Stomach smooth muscle (tissue), 2 donors: ENCODE results near the gene KIF16B.
"Not testable (repeated sequence)": the region's sequence is repeated elsewhere in the genome, so short reads cannot be mapped to it uniquely, and the experiment has no call there.

Experiments used
- H3K27ac ChIP-seq: one replicate; pipeline ENCODE4 v1.7.0; 2013; ENCODE audit warnings: mild to moderate bottlenecking, low read length, inconsistent platforms
- H3K27me3 ChIP-seq, 2 donors: one replicate each; pipeline ENCODE4 v1.7.0; 2013; ENCODE audit warnings: low read length in 2 of 2; ENCODE audit not compliant: insufficient read depth in 2 of 2, control insufficient read depth in 1 of 2
- H3K36me3 ChIP-seq, 2 donors: one replicate each; pipeline ENCODE4 v1.7.0; 2013; ENCODE audit warnings: low read length in 2 of 2; ENCODE audit not compliant: control insufficient read depth in 2 of 2, insufficient read depth in 2 of 2
- H3K4me1 ChIP-seq: one replicate; pipeline ENCODE4 v1.7.0; 2013; ENCODE audit warnings: low read length; ENCODE audit not compliant: control insufficient read depth, insufficient read depth
- H3K4me3 ChIP-seq, 2 donors: one replicate each; pipeline ENCODE4 v1.7.0; 2013; ENCODE audit warnings: low read length in 2 of 2
- H3K9ac ChIP-seq, 2 donors: one replicate each; pipeline ENCODE4 v1.7.0; 2013; ENCODE audit warnings: low read length in 2 of 2, mild to moderate bottlenecking in 1 of 2
- H3K9me3 ChIP-seq, 2 donors: one replicate each; pipeline ENCODE4 v1.7.0; 2013; ENCODE audit warnings: low read length in 2 of 2; ENCODE audit not compliant: control insufficient read depth in 2 of 2
- donor health status: healthy.
- donor health status: Pancreatic carcinoma.

Gene KIF16B

GRCh38 chr20:16611817-16612216 is 38.6 kb upstream of the KIF16B start:
- no peak overlapping the region for H3K4me3 ChIP-seq
- no peak overlapping the region for H3K9ac ChIP-seq
- no peaks in the 10 kb centered on the region for H3K27me3 ChIP-seq
- peaks cover under 1 to 3% of the 10 kb centered on the region in 2 donors for H3K9me3 ChIP-seq
- H3K4me1 ChIP-seq, result peaks cover 20% of the 10 kb centered on the region
- no peak overlapping the region for H3K27ac ChIP-seq
- no peaks in the 10 kb centered on the region for H3K36me3 ChIP-seq

- peaks cover 0 to 3% of the 10 kb centered on the region in 2 donors for H3K9me3 ChIP-seq
- no peaks in the 10 kb centered on the region for H3K36me3 ChIP-seq
- H3K4me3 ChIP-seq, result no peak overlapping the region
- H3K4me1 ChIP-seq, result peaks cover 14% of the 10 kb centered on the region
- no peaks in the 10 kb centered on the region for H3K27me3 ChIP-seq
- H3K9ac ChIP-seq, result no peak overlapping the region
- no peak overlapping the region for H3K27ac ChIP-seq
Measured at GRCh38 chr20:16609066-16609465, 35.8 kb upstream of the KIF16B start.

DNA sequence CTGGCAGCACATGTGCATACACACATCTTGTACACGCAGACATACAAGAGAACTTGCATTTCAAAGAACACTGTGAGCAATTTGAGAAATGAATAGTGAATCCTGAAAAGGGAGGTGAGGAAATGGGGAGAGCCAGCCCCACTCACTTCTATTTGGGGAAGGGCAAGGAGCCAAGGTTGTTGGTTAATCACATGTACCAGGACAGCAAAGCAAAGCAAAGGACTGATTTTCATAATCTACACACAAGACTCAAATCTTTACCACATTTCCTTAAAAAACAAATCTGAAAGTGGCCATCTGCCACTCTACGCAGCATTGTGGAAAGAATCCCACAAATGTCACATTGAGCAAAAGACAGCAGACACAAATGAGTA is 35.0 kb upstream of the KIF16B start:
- H3K27ac ChIP-seq, result no peak overlapping the region
- H3K9ac ChIP-seq, result no peak overlapping the region

DNA sequence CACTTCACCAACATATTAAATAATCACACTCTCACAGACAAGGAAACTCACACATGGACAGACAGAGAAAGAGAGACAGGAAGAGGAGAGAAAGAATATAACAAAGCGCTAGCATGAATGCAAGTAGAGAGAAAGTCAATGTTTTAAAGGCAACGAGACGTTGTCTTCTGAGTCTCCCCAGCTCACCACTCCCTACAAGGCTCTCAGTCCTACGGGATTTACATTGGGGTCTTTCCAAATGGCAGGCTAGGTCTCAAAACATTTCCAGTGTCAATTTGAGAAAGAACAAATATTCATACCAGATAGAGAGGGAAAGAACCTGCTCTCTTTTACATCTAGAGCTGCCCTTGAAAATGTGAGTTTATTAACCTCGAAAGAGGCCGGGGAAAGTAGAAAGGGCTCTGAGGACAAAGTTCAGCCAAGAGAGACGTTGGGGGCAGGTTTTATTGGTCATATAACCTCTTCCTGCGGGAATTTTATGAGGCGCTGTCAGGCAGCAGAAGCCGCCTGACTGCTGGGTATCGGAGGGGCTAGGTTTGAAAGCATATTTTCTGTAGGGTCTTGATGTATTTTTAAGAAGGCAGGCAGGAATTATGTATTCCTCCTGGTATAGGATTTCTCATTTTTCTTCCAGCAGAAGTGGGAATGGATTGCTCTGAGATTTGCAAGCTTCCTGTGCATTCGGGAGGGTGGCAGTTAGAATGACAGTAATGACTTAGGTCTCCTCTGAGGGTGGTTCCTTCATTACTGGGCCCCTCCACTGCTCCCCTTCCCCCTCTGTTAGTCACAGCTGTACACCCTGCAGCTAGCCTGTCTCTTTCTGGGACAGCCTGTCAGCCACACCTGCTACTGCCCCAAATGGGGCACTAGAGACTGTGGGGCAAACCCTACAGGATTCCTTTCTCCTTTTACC is 34.4 kb upstream of the KIF16B start:
- H3K9me3 ChIP-seq, result peaks cover 0 to 3% of the 10 kb centered on the region in 2 donors
- no peaks in the 10 kb centered on the region for H3K27me3 ChIP-seq
- no peak overlapping the region for H3K9ac ChIP-seq
- no peaks in the 10 kb centered on the region for H3K36me3 ChIP-seq
- no peak overlapping the region for H3K4me3 ChIP-seq
- H3K27ac ChIP-seq, result peak overlapping the region; percentile 12
- H3K4me1 ChIP-seq, result peaks cover 11% of the 10 kb centered on the region

More for the DNA sequence above, 35.0 kb upstream of the KIF16B start:
- Histone ChIP-seq H3K9me3 (peaks cover 0 to 3% of the 10 kb centered on the region in 2 donors), H3K27me3 (no peaks in the 10 kb centered on the region), H3K4me1 (peaks cover 13% of the 10 kb centered on the region), H3K4me3 (no peak overlapping the region), H3K36me3 (no peaks in the 10 kb centered on the region)

GRCh38 chr20:16606468-16607070 is 33.3 kb upstream of the KIF16B start:
- Histone ChIP-seq H3K27ac (peak overlapping the region; percentile 12), H3K9ac (no peak overlapping the region)

DNA sequence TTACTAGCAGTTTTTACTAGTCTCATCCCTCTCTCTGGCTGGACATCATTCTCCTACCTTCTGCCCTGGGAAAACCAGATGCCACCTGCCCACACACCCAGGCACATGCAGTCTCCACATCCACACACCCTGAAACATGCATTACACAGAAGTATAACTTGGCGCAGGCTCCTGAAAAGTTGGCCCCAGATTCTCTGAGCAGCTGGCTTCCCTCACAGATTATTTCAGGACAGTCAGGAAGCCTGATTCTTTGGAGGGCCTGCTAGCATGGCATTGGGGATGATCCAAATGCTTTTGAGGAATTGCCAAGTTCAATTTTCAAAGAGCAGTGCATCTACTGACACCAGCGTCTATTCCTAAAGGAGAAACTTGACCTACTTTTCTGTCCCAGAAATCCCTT is 27.8 kb upstream of the KIF16B start:
- Histone ChIP-seq H3K9ac (no peak overlapping the region), H3K27me3 (no peaks in the 10 kb centered on the region), H3K27ac (no peak overlapping the region), H3K9me3 (no peaks in the 10 kb centered on the region), H3K4me1 (no peaks in the 10 kb centered on the region), H3K36me3 (no peaks in the 10 kb centered on the region), H3K4me3 (no peak overlapping the region)

More at GRCh38 chr20:16606468-16607070, 33.3 kb upstream of the KIF16B start:
- H3K36me3 ChIP-seq, result no peaks in the 10 kb centered on the region
- H3K27me3 ChIP-seq, result no peaks in the 10 kb centered on the region
- peaks cover 0 to 3% of the 10 kb centered on the region in 2 donors for H3K9me3 ChIP-seq
- H3K4me1 ChIP-seq, result peaks cover 11% of the 10 kb centered on the region
- no peak overlapping the region for H3K4me3 ChIP-seq

DNA sequence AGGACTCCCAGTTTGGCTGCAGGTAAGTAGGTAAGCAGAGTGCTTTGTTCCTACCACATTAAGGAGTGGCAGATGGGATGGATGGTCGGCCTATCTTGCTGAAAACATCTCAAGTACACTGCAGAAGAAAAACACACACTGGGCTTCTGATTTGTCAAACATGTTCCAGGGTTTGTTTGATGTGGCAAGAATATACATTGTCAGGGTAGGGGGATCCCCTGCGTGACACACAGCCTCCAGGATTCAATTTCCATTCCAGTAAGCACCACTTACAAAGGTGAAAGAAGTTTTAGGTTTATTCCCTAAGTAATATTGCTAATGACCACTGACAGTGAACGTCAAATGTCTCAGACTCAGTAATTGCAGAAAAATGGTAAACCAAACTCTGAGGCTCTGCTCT is 26.0 kb upstream of the KIF16B start:
- H3K9me3 ChIP-seq, result no peaks in the 10 kb centered on the region
- H3K27ac ChIP-seq, result no peak overlapping the region
- H3K27me3 ChIP-seq, result no peaks in the 10 kb centered on the region
- H3K4me1 ChIP-seq, result no peaks in the 10 kb centered on the region
- no peaks in the 10 kb centered on the region for H3K36me3 ChIP-seq
- H3K4me3 ChIP-seq, result no peak overlapping the region
- no peak overlapping the region for H3K9ac ChIP-seq

DNA sequence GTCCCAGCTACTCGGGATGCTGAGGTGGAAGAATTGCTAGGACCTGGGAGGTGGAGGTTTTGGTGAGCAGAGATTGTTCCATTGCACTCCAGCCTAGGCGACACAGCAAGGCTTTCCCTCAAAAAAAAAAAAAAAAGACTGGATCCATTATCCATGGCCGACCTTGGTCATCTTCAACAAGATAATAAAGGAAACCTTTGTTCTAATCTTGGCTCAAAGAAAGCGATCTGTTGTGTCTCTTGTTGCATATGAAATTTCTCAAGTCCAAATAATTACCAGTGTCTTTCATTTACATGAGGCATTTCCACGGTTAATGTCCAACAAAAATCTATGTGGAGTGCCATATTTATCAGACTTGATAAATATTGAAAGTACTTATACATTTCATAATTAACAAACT is 23.7 kb upstream of the KIF16B start:
- no peaks in the 10 kb centered on the region for H3K27me3 ChIP-seq
- no peak overlapping the region for H3K27ac ChIP-seq
- H3K9me3 ChIP-seq, result no peaks in the 10 kb centered on the region
- no peak overlapping the region for H3K9ac ChIP-seq
- H3K4me1 ChIP-seq, result no peaks in the 10 kb centered on the region
- no peaks in the 10 kb centered on the region for H3K36me3 ChIP-seq
- H3K4me3 ChIP-seq, result no peak overlapping the region

DNA sequence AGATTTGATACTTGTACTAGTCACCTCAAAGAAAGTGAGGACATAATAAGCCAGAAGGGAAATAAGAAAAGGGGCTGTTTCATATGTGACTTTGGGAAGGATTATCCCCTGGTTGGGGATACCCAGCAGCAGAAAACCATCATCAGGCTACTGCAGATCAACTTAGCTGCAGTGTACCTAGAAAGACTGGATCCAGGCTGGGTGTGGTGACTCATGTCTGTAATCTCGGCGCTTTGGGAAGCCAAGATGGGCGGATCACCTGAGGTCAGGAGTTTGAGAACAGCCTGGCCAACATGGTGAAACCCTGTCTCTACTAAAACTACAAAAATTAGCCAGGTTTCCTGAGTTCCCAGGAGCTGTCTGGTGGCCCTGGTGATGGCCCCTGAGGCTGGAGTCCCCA is 23.2 kb upstream of the KIF16B start:
- H3K4me3 ChIP-seq, H3K36me3 ChIP-seq, H3K4me1 ChIP-seq, H3K27ac ChIP-seq, H3K9me3 ChIP-seq, H3K9ac ChIP-seq, H3K27me3 ChIP-seq: not testable (repeated sequence)

DNA sequence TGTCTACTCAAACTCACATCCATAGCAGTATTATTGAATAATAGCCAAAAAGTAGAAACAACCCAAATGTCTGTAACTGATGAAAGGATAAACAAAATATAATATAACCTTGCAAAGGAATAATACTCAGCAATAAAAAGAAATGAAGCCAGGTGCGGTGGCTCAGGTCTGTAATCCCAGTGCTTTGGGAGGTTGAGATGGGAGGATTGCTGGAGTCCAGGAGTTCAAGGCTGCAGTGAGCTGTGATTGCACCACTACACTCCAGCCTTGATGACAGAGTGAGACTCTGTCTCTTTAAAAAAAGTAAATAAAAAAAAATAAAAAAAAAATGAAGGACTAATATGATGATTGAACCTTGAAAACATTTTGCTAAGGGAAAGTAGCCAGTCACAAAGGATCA is 22.1 kb upstream of the KIF16B start:
- H3K9ac ChIP-seq, result no peak overlapping the region
- H3K4me1 ChIP-seq, result no peaks in the 10 kb centered on the region
- no peak overlapping the region for H3K27ac ChIP-seq
- H3K36me3 ChIP-seq, result no peaks in the 10 kb centered on the region
- peaks cover 0 to 2% of the 10 kb centered on the region in 2 donors for H3K27me3 ChIP-seq
- no peak overlapping the region for H3K4me3 ChIP-seq
- no peaks in the 10 kb centered on the region for H3K9me3 ChIP-seq
